H1 (cell line): ENCODE data around the gene PLA2R1. TPM values are rescaled to one million over a fixed set of nuclear protein-coding genes. Genes with fewer than 3 reads are reported as not detected.

Experiments used
- CTCF ChIA-PET: fragments of 300-600 bp; sonication (Branson Sonifier 250); formaldehyde crosslinking; loops from one replicate; lab custom pipeline; 2021; ENCODE audit not compliant: partially characterized antibody; lab: Charles Lee
- POLR2A ChIA-PET: fragments of 300-600 bp; sonication (Branson Sonifier 250); formaldehyde crosslinking; loops from one replicate; lab custom pipeline; 2021; ENCODE audit warnings: inconsistent platforms; ENCODE audit not compliant: partially characterized antibody; lab: Charles Lee
- DNase-seq, 2 experiments: peaks; one replicate each; pipeline versions ENCODE4 v3.0.0 to v3.0.0-alpha.2; 2010 to 2022; ENCODE audit warnings: low spot score in 2 of 2, low read depth in 1 of 2, mixed read lengths in 1 of 2
- FAIRE-seq: peaks from 2 replicates; lab custom pipeline; 2011; peaks lifted over from hg19 to GRCh38; lab: Jason Lieb, UNC
- H2AFZ ChIP-seq: 2 replicates; pipeline ENCODE4 v1.8.1; 2012; ENCODE audit warnings: low read length, inconsistent platforms
- H2AK5ac ChIP-seq: 2 replicates; pipeline ENCODE4 v1.6.1; 2013; ENCODE audit warnings: low read depth, low read length
- H2BK120ac ChIP-seq: replicated peaks from 2 replicates; pipeline ENCODE3; 2013; ENCODE audit warnings: low read depth, low read length, inconsistent platforms
- H2BK12ac ChIP-seq: 2 replicates; pipeline ENCODE4 v1.6.1; 2013; ENCODE audit warnings: low read depth, low read length
- H2BK15ac ChIP-seq: 2 replicates; pipeline ENCODE4 v1.6.1; 2013; ENCODE audit warnings: low read length
- H2BK20ac ChIP-seq: 2 replicates; pipeline ENCODE4 v1.6.1; 2013; ENCODE audit warnings: low read length
- H2BK5ac ChIP-seq: 2 replicates; pipeline ENCODE4 v1.6.1; 2013; ENCODE audit warnings: low read depth, low read length
- H3K14ac ChIP-seq: 2 replicates; pipeline ENCODE4 v1.6.1; 2013; ENCODE audit warnings: inconsistent platforms; ENCODE audit not compliant: insufficient read length
- H3K18ac ChIP-seq: 2 replicates; pipeline ENCODE4 v1.6.1; 2013; ENCODE audit warnings: low read length; ENCODE audit errors: extremely low read depth
- H3K23ac ChIP-seq: 2 replicates; pipeline ENCODE4 v1.6.1; 2013; ENCODE audit warnings: inconsistent platforms; ENCODE audit not compliant: insufficient read length
- H3K23me2 ChIP-seq: 2 replicates; pipeline ENCODE4 v1.6.1; 2013; ENCODE audit warnings: low read depth, low read length
- H3K27ac ChIP-seq: 2 replicates; pipeline ENCODE4 v1.6.1; 2011; ENCODE audit warnings: low read depth, low read length, inconsistent platforms
- H3K27me3 ChIP-seq, 4 experiments: replicated peaks in 1 of 4; 1 replicate in 1 of 4; 2 replicates in 3 of 4; pipeline versions ENCODE4 v1.6.1 to v1.8.1; 2011 to 2013; ENCODE audit warnings: low read length in 3 of 4, mild to moderate bottlenecking in 3 of 4, inconsistent platforms in 2 of 4, mixed read lengths in 2 of 4, moderate library complexity in 1 of 4; ENCODE audit not compliant: control insufficient read depth in 3 of 4, insufficient read depth in 3 of 4; ENCODE audit errors: extremely low read depth in 1 of 4
- H3K36me3 ChIP-seq, 4 experiments: 2 replicates each; pipeline versions ENCODE4 v1.6.1 to v1.8.1; 2011 to 2013; ENCODE audit warnings: mild to moderate bottlenecking in 4 of 4, low read length in 3 of 4, moderate library complexity in 2 of 4, control low read depth in 1 of 4, inconsistent platforms in 1 of 4; ENCODE audit not compliant: insufficient read depth in 4 of 4, control insufficient read depth in 2 of 4
- H3K4ac ChIP-seq: replicated peaks from 2 replicates; pipeline ENCODE3; 2013; ENCODE audit warnings: low read length, low read depth, mixed read lengths, inconsistent platforms; ENCODE audit not compliant: insufficient read length
- H3K4me1 ChIP-seq, 4 experiments: replicated peaks in 1 of 4; 1 replicate in 1 of 4; 2 replicates in 3 of 4; pipeline versions ENCODE4 v1.6.1 to v1.8.1; 2011 to 2013; ENCODE audit warnings: low read length in 3 of 4, inconsistent platforms in 2 of 4, mixed read lengths in 1 of 4; ENCODE audit not compliant: insufficient read depth in 4 of 4, control insufficient read depth in 3 of 4
- H3K4me2 ChIP-seq, 2 experiments: 2 replicates each; pipeline versions ENCODE4 v1.6.1 to v1.8.1; 2011 to 2013; ENCODE audit warnings: low read depth in 2 of 2, low read length in 2 of 2, control low read depth in 1 of 2, inconsistent platforms in 1 of 2, mild to moderate bottlenecking in 1 of 2; ENCODE audit not compliant: insufficient read depth in 1 of 2
- H3K4me3 ChIP-seq, 4 experiments: fragments of 200-600, 300-600 bp in 1 of 4; sonication (generic), shearing (Covaris generic), sonication (Bioruptor Twin) in 1 of 4; 2 replicates each; pipeline versions ENCODE4 v1.5.1 to v1.8.1; 2011 to 2016; ENCODE audit warnings: low read length in 4 of 4, low read depth in 3 of 4, control low read depth in 2 of 4, inconsistent platforms in 2 of 4, mild to moderate bottlenecking in 2 of 4, mixed read lengths in 1 of 4, moderate library complexity in 1 of 4; ENCODE audit not compliant: insufficient read depth in 2 of 4; ENCODE audit errors: extremely low read depth in 1 of 4
- H3K56ac ChIP-seq: replicated peaks from 2 replicates; pipeline ENCODE3; 2013; ENCODE audit warnings: low read depth, mild to moderate bottlenecking, mixed read lengths, low read length, inconsistent platforms; ENCODE audit not compliant: insufficient read length
- H3K79me1 ChIP-seq: 2 replicates; pipeline ENCODE4 v1.6.1; 2013; ENCODE audit warnings: low read depth, low read length, control low read depth
- H3K79me2 ChIP-seq, 2 experiments: 2 replicates each; pipeline versions ENCODE4 v1.6.1 to v1.8.1; 2012 to 2013; ENCODE audit warnings: low read length in 2 of 2, mild to moderate bottlenecking in 2 of 2, inconsistent platforms in 1 of 2; ENCODE audit not compliant: insufficient read depth in 2 of 2, control insufficient read depth in 1 of 2
- H3K9ac ChIP-seq, 4 experiments: replicated peaks in 1 of 4; 1 replicate in 1 of 4; 2 replicates in 3 of 4; pipeline versions ENCODE4 v1.6.1 to v1.8.1; 2011 to 2013; ENCODE audit warnings: low read depth in 3 of 4, low read length in 3 of 4, control low read depth in 2 of 4, mild to moderate bottlenecking in 2 of 4, moderate library complexity in 2 of 4, inconsistent platforms in 1 of 4; ENCODE audit errors: extremely low read depth in 1 of 4
- H3K9me3 ChIP-seq, 2 experiments: 2 replicates each; pipeline versions ENCODE4 v1.6.1 to v1.8.1; 2012 to 2013; ENCODE audit warnings: mild to moderate bottlenecking in 2 of 2, moderate library complexity in 2 of 2, control low read depth in 1 of 2, inconsistent platforms in 1 of 2, low read depth in 1 of 2, low read length in 1 of 2, mixed read lengths in 1 of 2; ENCODE audit not compliant: insufficient read depth in 2 of 2
- H4K20me1 ChIP-seq, 2 experiments: replicated peaks in 1 of 2; 2 replicates each; pipeline versions ENCODE3 to v1.8.1; 2011 to 2013; ENCODE audit warnings: inconsistent platforms in 2 of 2, low read length in 2 of 2, mild to moderate bottlenecking in 1 of 2; ENCODE audit not compliant: insufficient read depth in 2 of 2, control insufficient read depth in 1 of 2
- H4K5ac ChIP-seq: 2 replicates; pipeline ENCODE4 v1.6.1; 2013; ENCODE audit warnings: low read length, low read depth, mixed read lengths, inconsistent platforms; ENCODE audit not compliant: insufficient read length
- H4K8ac ChIP-seq: 2 replicates; pipeline ENCODE4 v1.8.0; 2013; ENCODE audit warnings: mild to moderate bottlenecking, moderate library complexity, low read length, inconsistent platforms; ENCODE audit not compliant: insufficient read depth; ENCODE audit errors: extremely low read depth
- H4K91ac ChIP-seq: replicated peaks from 2 replicates; pipeline ENCODE3; 2013; ENCODE audit warnings: low read length, mixed read lengths, inconsistent platforms; ENCODE audit not compliant: insufficient read length
- HDAC6 ChIP-seq: IDR thresholded peaks from one replicate; pipeline ENCODE4 v1.7.1; 2012; ENCODE audit warnings: low read depth, mild to moderate bottlenecking, inconsistent platforms, low read length, moderate library complexity
- KDM1A ChIP-seq: fragments of 200-600, 300-600 bp; sonication (generic); IDR thresholded peaks from 2 replicates; pipeline ENCODE4 v1.7.1; 2016; ENCODE audit warnings: mild to moderate bottlenecking, low read length, borderline replicate concordance
- SP4 ChIP-seq: IDR thresholded peaks from 2 replicates; pipeline ENCODE4 v1.6.1; 2012; ENCODE audit warnings: low read length, inconsistent platforms
- WGBS, 2 experiments: shearing (Covaris generic) in 1 of 2; methylation state at CpG; one replicate each; pipeline versions ENCODE4 v1.1.6 to v1.1.7; 2013 to 2015; ENCODE audit warnings: low lambda C conversion rate in 2 of 2, mixed read lengths in 2 of 2, inconsistent platforms in 1 of 2, low coverage in 1 of 2, missing lambda C conversion rate in 1 of 2; ENCODE audit not compliant: insufficient replicate concordance in 2 of 2, insufficient coverage in 1 of 2, insufficient read length in 1 of 2; ENCODE audit errors: extremely low coverage in 1 of 2, missing lambda C conversion rate in 1 of 2; 5-methylcytosine and 5-hydroxymethylcytosine counted together
- polyA plus RNA-seq, 7 experiments: library from polyadenylated mRNA; depleted of rRNA in 3 of 7; stranded (reverse) in 5 of 7; unstranded in 2 of 7; fragments of >200 nt in 5 of 7; fragments of 200-250 nt in 2 of 7; gene quantifications; 1 replicate in 5 of 7; 2 replicates in 1 of 7; 4 replicates in 1 of 7; pipeline versions ENCODE4 v1.2.1 to v1.2.3, GENCODE V29; 2011 to 2013; ENCODE audit warnings: missing spikeins in 2 of 7, mixed read lengths in 2 of 7
- total RNA-seq: library from RNA; stranded (reverse); fragmentation: NEBNext Ultra II Directional; extraction: Animal tissue kit (Norgen Biotek cat#: 25700); gene quantifications from 2 replicates; pipeline ENCODE4 v1.2.1, GENCODE V29; 2021
- TF ChIP-seq, protein P1 (sequence below): IDR thresholded peaks from 2 replicates; pipeline ENCODE4 v1.6.1; 2011; ENCODE audit warnings: low read depth, mild to moderate bottlenecking, low read length; ENCODE audit not compliant: insufficient read depth
- TF ChIP-seq, protein P2 (sequence below): IDR thresholded peaks from 2 replicates; pipeline ENCODE4 v1.6.1; 2011; ENCODE audit warnings: low read length, improper control_type of control experiment

The PLA2R1 gene
- total and polyA plus RNA-seq, 2 of the 8 experiments (the other 6 are each of a cell fraction or from before 2014, with no cell fraction given): 0.65 to 1.5 TPM

DNA sequence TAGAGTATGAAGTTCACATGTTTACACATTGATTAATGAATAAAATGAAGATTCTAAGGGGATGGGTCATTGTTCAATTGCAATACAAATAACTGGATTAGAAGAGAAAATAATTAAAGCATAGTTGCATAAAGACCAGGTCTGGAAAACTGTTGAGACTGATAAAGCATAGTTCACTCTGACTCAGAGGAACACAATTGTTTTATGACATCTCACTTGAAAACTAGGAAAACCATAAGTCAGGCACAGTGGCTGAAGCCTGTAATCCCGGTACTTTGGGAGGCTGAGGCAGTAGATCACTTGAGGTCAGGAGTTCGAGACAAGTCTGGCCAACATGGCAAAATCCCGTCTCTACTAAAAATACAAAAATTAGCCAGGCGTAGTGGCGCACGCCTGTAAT, 46.7 kb downstream of the PLA2R1 start:
- TF ChIP-seq, protein P1, sequence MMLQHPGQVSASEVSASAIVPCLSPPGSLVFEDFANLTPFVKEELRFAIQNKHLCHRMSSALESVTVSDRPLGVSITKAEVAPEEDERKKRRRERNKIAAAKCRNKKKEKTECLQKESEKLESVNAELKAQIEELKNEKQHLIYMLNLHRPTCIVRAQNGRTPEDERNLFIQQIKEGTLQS: no peak
- TF ChIP-seq SP4 (no peak), HDAC6 (no peak), KDM1A (no peak)
- TF ChIP-seq, protein P2, sequence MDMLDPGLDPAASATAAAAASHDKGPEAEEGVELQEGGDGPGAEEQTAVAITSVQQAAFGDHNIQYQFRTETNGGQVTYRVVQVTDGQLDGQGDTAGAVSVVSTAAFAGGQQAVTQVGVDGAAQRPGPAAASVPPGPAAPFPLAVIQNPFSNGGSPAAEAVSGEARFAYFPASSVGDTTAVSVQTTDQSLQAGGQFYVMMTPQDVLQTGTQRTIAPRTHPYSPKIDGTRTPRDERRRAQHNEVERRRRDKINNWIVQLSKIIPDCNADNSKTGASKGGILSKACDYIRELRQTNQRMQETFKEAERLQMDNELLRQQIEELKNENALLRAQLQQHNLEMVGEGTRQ: no peak
- H4K5ac ChIP-seq: no peak overlapping the region
- H3K18ac ChIP-seq: no peak overlapping the region
- H3K4me1 ChIP-seq: no peaks in the 10 kb centered on the region
- H3K27ac ChIP-seq: no peak overlapping the region
- H3K9ac ChIP-seq: no peak overlapping the region
- H3K79me2 ChIP-seq: no peaks in the 10 kb centered on the region
- ChIA-PET POLR2A (interaction anchor here (1.4 kb wide), 1 partner anchor 11 kb away, joined by 5 read pairs; no protein-coding TSS in a partner anchor), CTCF (interaction anchor here (0.6 kb wide), 1 partner anchor 172 kb away, joined by 4 read pairs; no protein-coding TSS in a partner anchor)
- H3K79me1 ChIP-seq: no peaks in the 10 kb centered on the region
- H2BK20ac ChIP-seq: no peak overlapping the region
- no peaks in the 10 kb centered on the region for H3K9me3 ChIP-seq
- H3K36me3 ChIP-seq: no peaks in the 10 kb centered on the region
- no peaks in the 10 kb centered on the region for H4K20me1 ChIP-seq
- WGBS, 2 experiments: 75% methylated on average over 6 of the region's 6 CpGs; no CpG with 5 or more reads in 1 of the 2 experiments
- H3K4me2 ChIP-seq: no peak overlapping the region
- FAIRE-seq (no peak), DNase-seq (no peak)
- no peak overlapping the region for H2BK12ac ChIP-seq
- no peak overlapping the region for H4K8ac ChIP-seq
- H2AFZ ChIP-seq: no peak overlapping the region
- no peaks in the 10 kb centered on the region for H3K27me3 ChIP-seq
- H3K4me3 ChIP-seq: no peak overlapping the region
- H3K14ac ChIP-seq: no peak overlapping the region
- no peak overlapping the region for H3K4ac ChIP-seq
- H3K23ac ChIP-seq: no peak overlapping the region
- no peaks in the 10 kb centered on the region for H3K23me2 ChIP-seq
- H2BK120ac ChIP-seq: no peak overlapping the region
- no peak overlapping the region for H3K56ac ChIP-seq
- no peak overlapping the region for H2BK15ac ChIP-seq
- no peak overlapping the region for H2BK5ac ChIP-seq
- no peak overlapping the region for H4K91ac ChIP-seq
- H2AK5ac ChIP-seq: no peak overlapping the region
